ENCODE results near the gene RAPGEF5.

Gene RAPGEF5

DNA sequence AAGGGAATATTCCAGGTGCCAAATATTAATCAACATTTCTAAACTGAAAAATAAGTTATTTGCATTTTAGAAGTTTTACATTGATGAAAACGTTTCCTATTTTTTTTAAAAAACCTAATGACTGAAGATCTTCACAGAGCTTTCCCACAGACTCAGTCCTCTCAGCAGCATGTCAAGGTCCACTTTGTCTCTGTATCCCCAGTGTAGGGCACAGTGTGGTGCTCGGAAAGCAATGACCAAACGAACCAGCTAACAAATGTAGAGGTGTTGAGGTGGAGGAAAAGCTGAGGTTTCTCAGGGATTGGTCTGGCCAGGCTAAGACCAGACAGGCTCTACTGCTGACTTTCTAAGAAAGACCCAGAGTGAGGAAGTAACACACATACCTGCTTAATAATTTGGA is 209.1 kb downstream of the RAPGEF5 start:
- TF ChIP-seq CTCF (IDR thresholded peaks at IDR 0.05; ENCODE audit: extremely low read depth, missing control alignments): no peak
- DNase-seq (ENCODE audit: low spot score): no peak

DNA sequence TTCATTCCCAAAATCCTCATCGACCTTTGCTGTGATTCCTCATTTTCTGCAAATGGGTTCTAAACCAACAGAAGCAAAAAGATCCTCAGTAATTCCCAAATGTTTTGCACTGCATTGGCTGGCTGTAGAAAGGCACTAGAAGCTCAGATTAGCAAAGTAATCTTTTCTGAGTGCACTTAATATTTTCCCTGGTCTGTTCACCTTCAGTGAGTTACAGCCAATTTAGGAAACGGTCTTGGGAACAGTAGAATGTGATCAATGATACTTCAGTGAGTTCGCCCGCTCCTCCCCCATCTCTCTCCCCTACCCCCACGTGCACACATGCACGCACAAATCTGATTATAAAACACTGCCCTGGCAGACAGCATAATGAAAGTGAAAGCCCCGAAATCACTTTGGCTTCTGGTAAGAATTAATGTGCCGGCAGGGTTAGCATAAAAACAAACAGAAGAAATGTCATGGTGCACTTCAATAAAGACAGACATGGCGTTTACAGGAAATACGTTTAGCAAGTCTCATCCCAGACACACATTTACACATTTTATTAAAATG is 209.9 kb downstream of the RAPGEF5 start:
- no peak for DNase-seq (ENCODE audit: low spot score)
- TF ChIP-seq CTCF (IDR thresholded peaks at IDR 0.05; ENCODE audit: extremely low read depth, missing control alignments): no peak

GRCh38 chr7:22144950-22145349 is 212.0 kb downstream of the RAPGEF5 start:
- DNase-seq (ENCODE audit: low spot score): no peak
- TF ChIP-seq CTCF (IDR thresholded peaks at IDR 0.05; ENCODE audit: extremely low read depth, missing control alignments): no peak

- TF ChIP-seq CTCF (IDR thresholded peaks at IDR 0.05; ENCODE audit: extremely low read depth, missing control alignments): no peak
- DNase-seq (ENCODE audit: low spot score): no peak
Measured at GRCh38 chr7:22143491-22143890, 213.5 kb downstream of the RAPGEF5 start.

GRCh38 chr7:22142572-22142971 is 214.4 kb downstream of the RAPGEF5 start:
- no peak for TF ChIP-seq CTCF (IDR thresholded peaks at IDR 0.05; ENCODE audit: extremely low read depth, missing control alignments)
- DNase-seq (ENCODE audit: low spot score): no peak

DNA sequence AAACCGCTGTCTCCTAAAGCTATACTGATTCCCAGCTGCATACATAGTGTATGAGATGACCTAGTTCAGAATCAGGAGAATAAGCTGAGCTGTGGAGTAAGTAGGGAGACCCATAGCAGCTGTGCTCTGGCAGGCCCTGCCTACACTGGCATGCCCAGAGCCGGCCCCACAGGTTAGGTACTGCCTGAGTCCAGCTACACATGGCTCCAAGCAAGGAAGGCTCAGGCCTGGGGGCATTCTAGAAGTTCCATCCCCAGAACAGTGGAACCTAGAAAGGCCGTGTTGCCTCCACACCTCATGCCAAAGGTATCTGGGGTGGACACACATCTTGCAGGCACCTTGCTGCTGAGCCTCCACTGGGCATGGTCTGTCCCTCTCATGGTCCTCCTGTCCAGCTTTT is 215.6 kb downstream of the RAPGEF5 start:
- TF ChIP-seq CTCF (IDR thresholded peaks at IDR 0.05; ENCODE audit: extremely low read depth, missing control alignments): no peak
- no peak for DNase-seq (ENCODE audit: low spot score)

GRCh38 chr7:22140578-22140977 is 216.4 kb downstream of the RAPGEF5 start:
- no peak for TF ChIP-seq CTCF (IDR thresholded peaks at IDR 0.05; ENCODE audit: extremely low read depth, missing control alignments)
- no peak for DNase-seq (ENCODE audit: low spot score)
